A549 (cell line): Measurements from ENCODE around the gene ASB16. TPM values are rescaled to one million over a fixed set of nuclear protein-coding genes. Genes with fewer than 3 reads are reported as not detected.

Source experiments
- ATAC-seq, 2 experiments: fragments of 200-7000 bp in 1 of 2; fragments of >200 bp in 1 of 2; cut with Nextera tagmentation in 1 of 2; cut with Tn5 transposase in 1 of 2; 3 replicates each; pipeline versions ENCODE4 v1.8.0 to v1.9.1; 2018 to 2020; ENCODE audit warnings: mild to moderate bottlenecking in 1 of 2, moderate library complexity in 1 of 2
- CTCF ChIA-PET: fragments of 300-600 bp; sonication (Branson Sonifier 250); formaldehyde crosslinking; extraction: SDS; loops from one replicate; lab custom pipeline; 2021; ENCODE audit warnings: antibody characterized with exemption, inconsistent platforms; lab: Yijun Ruan, JAX
- POLR2A ChIA-PET: fragments of 350-600 bp; formaldehyde crosslinking; extraction: SDS; loops from one replicate; lab custom pipeline; 2021; ENCODE audit warnings: antibody characterized with exemption, inconsistent platforms; lab: Yijun Ruan, JAX
- DNase-seq, 2 experiments: peaks; one replicate each; pipeline versions ENCODE4 v3.0.0 to v3.0.0-alpha.2; 2011 to 2016; ENCODE audit warnings: low read depth in 1 of 2, low spot score in 1 of 2
- FAIRE-seq: peaks from 2 replicates; lab custom pipeline; 2011; peaks lifted over from hg19 to GRCh38; lab: Jason Lieb, UNC
- H3K27ac ChIP-seq, 2 experiments: fragments of >200 bp; sonication (Bioruptor Twin); formaldehyde crosslinking; 3 replicates each; pipeline ENCODE4 v1.5.1; 2016 to 2017
- H3K4me1 ChIP-seq: fragments of >200 bp; sonication (Bioruptor Twin); formaldehyde crosslinking; 3 replicates; pipeline ENCODE4 v1.6.1; 2016
- H3K4me2 ChIP-seq: fragments of >200 bp; sonication (Bioruptor Twin); formaldehyde crosslinking; 3 replicates; pipeline ENCODE4 v1.6.1; 2016
- H3K4me3 ChIP-seq: fragments of >200 bp; sonication (Bioruptor Twin); formaldehyde crosslinking; 3 replicates; pipeline ENCODE4 v1.5.1; 2016
- H3K9me3 ChIP-seq: fragments of >200 bp; sonication (Bioruptor Twin); formaldehyde crosslinking; 3 replicates; pipeline ENCODE4 v1.6.1; 2016
- ATOH8 ChIP-seq: fragments of 250-450 bp; sonication (Bioruptor Pico); IDR thresholded peaks from 2 replicates; pipeline ENCODE4 v1.5.0; 2020; ENCODE audit warnings: low read depth, mild to moderate bottlenecking, moderate library complexity
- BHLHE40 ChIP-seq: IDR thresholded peaks from 2 replicates; pipeline ENCODE4 v1.6.1; 2012; ENCODE audit warnings: low read depth, low read length, inconsistent platforms
- CBX8 ChIP-seq: fragments of 200-600 bp; sonication (generic); IDR thresholded peaks from 2 replicates; pipeline ENCODE4 v1.6.1; 2016
- CHD2 ChIP-seq: fragments of 150-350 bp; IDR thresholded peaks from 2 replicates; pipeline ENCODE4 v1.6.1; 2014; ENCODE audit warnings: low read length; ENCODE audit not compliant: partially characterized antibody
- EHF ChIP-seq: fragments of 250-450 bp; sonication (Bioruptor Pico); IDR thresholded peaks from 2 replicates; pipeline ENCODE4 v1.5.0; 2020; ENCODE audit warnings: mild to moderate bottlenecking
- EHMT2 ChIP-seq: fragments of 200-600 bp; sonication (generic); IDR thresholded peaks from 2 replicates; pipeline ENCODE4 v1.6.1; 2016; ENCODE audit warnings: antibody characterized with exemption, low read depth, mild to moderate bottlenecking, moderate library complexity
- ELK1 ChIP-seq: fragments of 150-350 bp; IDR thresholded peaks from 2 replicates; pipeline ENCODE4 v1.6.1; 2014; ENCODE audit warnings: low read depth, mild to moderate bottlenecking, low read length
- EP300 ChIP-seq, 2 experiments: fragments of >200 bp; sonication (Bioruptor Twin); formaldehyde crosslinking; IDR thresholded peaks; 2 replicates in 1 of 2; 3 replicates in 1 of 2; pipeline ENCODE4 v1.6.1; 2016 to 2017
- FOXS1 ChIP-seq: fragments of 250-450 bp; sonication (Bioruptor Pico); IDR thresholded peaks from 2 replicates; pipeline ENCODE4 v1.5.0; 2020; ENCODE audit warnings: mild to moderate bottlenecking, moderate library complexity
- HEYL ChIP-seq: fragments of 250-450 bp; sonication (Bioruptor Pico); IDR thresholded peaks from 2 replicates; pipeline ENCODE4 v1.8.0; 2021; ENCODE audit warnings: mild to moderate bottlenecking, moderate library complexity
- HMGXB4 ChIP-seq: fragments of 250-450 bp; sonication (Bioruptor Pico); IDR thresholded peaks from 2 replicates; pipeline ENCODE4 v1.5.0; 2021; ENCODE audit warnings: mild to moderate bottlenecking, moderate library complexity, borderline replicate concordance
- HOXA7 ChIP-seq: fragments of 250-450 bp; sonication (Bioruptor Pico); IDR thresholded peaks from 2 replicates; pipeline ENCODE4 v1.5.0; 2020; ENCODE audit warnings: mild to moderate bottlenecking, moderate library complexity
- HOXB5 ChIP-seq: fragments of 250-450 bp; sonication (Bioruptor Pico); IDR thresholded peaks from 2 replicates; pipeline ENCODE4 v1.5.0; 2020; ENCODE audit warnings: mild to moderate bottlenecking, moderate library complexity
- JUNB ChIP-seq: fragments of >200 bp; sonication (Bioruptor Twin); formaldehyde crosslinking; IDR thresholded peaks from 2 replicates; pipeline ENCODE4 v1.6.1; 2016
- KDM1A ChIP-seq: fragments of 200-600 bp; sonication (generic); IDR thresholded peaks from 2 replicates; pipeline ENCODE4 v1.6.1; 2016; ENCODE audit warnings: low read depth, mild to moderate bottlenecking
- MAFK ChIP-seq: fragments of 450-650 bp; IDR thresholded peaks from 2 replicates; pipeline ENCODE4 v1.6.1; 2014; ENCODE audit not compliant: partially characterized antibody
- MAX ChIP-seq: IDR thresholded peaks from 2 replicates; pipeline ENCODE4 v1.6.1; 2012
- MAZ ChIP-seq: fragments of 150-350 bp; IDR thresholded peaks from 2 replicates; pipeline ENCODE4 v1.6.1; 2014; ENCODE audit warnings: antibody characterized with exemption, low read depth, low read length, borderline replicate concordance
- MYC ChIP-seq: IDR thresholded peaks from 2 replicates; pipeline ENCODE4 v1.6.1; 2012; ENCODE audit warnings: mild to moderate bottlenecking, inconsistent platforms, low read length, improper control_type of control experiment, borderline replicate concordance
- NFE2L2 ChIP-seq: fragments of 150-350 bp; conservative IDR thresholded peaks from 2 replicates; pipeline ENCODE4 v1.6.1; 2014; ENCODE audit warnings: low read length
- NPAS2 ChIP-seq: fragments of 250-450 bp; sonication (Bioruptor Pico); IDR thresholded peaks from 2 replicates; pipeline ENCODE4 v1.8.0; 2022; ENCODE audit warnings: mild to moderate bottlenecking, moderate library complexity, borderline replicate concordance
- PHF8 ChIP-seq: fragments of 200-600 bp; sonication (generic); IDR thresholded peaks from 2 replicates; pipeline ENCODE4 v1.6.1; 2016; ENCODE audit warnings: low read depth, mild to moderate bottlenecking, antibody characterized with exemption, moderate library complexity, borderline replicate concordance
- POLR2A ChIP-seq: IDR thresholded peaks from 2 replicates; pipeline ENCODE4 v1.6.1; 2012; ENCODE audit warnings: mild to moderate bottlenecking, low read length
- RARB ChIP-seq: fragments of 250-450 bp; sonication (Bioruptor Pico); IDR thresholded peaks from 2 replicates; pipeline ENCODE4 v1.8.0; 2021; ENCODE audit warnings: mild to moderate bottlenecking, moderate library complexity
- SMC3 ChIP-seq: fragments of >200 bp; sonication (Bioruptor Twin); formaldehyde crosslinking; IDR thresholded peaks from 3 replicates; pipeline ENCODE4 v1.6.1; 2018; ENCODE audit warnings: inconsistent platforms
- TFCP2L1 ChIP-seq: fragments of 250-450 bp; sonication (Bioruptor Pico); IDR thresholded peaks from 2 replicates; pipeline ENCODE4 v1.5.0; 2021; ENCODE audit warnings: mild to moderate bottlenecking
- TP53 ChIP-seq: fragments of 250-450 bp; sonication (Bioruptor Pico); IDR thresholded peaks from 2 replicates; pipeline ENCODE4 v1.5.0; 2021; ENCODE audit warnings: mild to moderate bottlenecking, moderate library complexity
- WGBS: methylation state at CpG from one replicate; pipeline ENCODE4 v1.1.6; 2017; ENCODE audit errors: missing lambda C conversion rate; 5-methylcytosine and 5-hydroxymethylcytosine counted together
- polyA plus RNA-seq, 4 experiments: library from polyadenylated mRNA; depleted of rRNA in 3 of 4; stranded (reverse); fragments of >200 nt; fragmentation: RNase III in 1 of 4; extraction: RNeasy Plus Mini Kit Qiagen cat#74134 plus additional on column Dnase treatment in 1 of 4; gene quantifications; 2 replicates in 3 of 4; 3 replicates in 1 of 4; pipeline ENCODE4 v1.2.3, GENCODE V29; 2011 to 2017
- TF ChIP-seq, protein P1 (sequence below): fragments of 450-650 bp; IDR thresholded peaks from 2 replicates; pipeline ENCODE4 v1.6.1; 2014; ENCODE audit warnings: antibody characterized with exemption
- TF ChIP-seq, protein P2 (sequence below): IDR thresholded peaks from 2 replicates; pipeline ENCODE4 v1.6.1; 2012; ENCODE audit warnings: low read depth, borderline replicate concordance
- TF ChIP-seq, protein P3 (sequence below): fragments of 200-600 bp; sonication (generic); IDR thresholded peaks from 2 replicates; pipeline ENCODE4 v1.6.1; 2016; ENCODE audit warnings: antibody characterized with exemption, mild to moderate bottlenecking, moderate library complexity

ASB16 gene
- polyA plus RNA-seq, 2 of the 4 experiments (the other 2 are of a cell fraction): 0.15 TPM; not detected in 1

DNA sequence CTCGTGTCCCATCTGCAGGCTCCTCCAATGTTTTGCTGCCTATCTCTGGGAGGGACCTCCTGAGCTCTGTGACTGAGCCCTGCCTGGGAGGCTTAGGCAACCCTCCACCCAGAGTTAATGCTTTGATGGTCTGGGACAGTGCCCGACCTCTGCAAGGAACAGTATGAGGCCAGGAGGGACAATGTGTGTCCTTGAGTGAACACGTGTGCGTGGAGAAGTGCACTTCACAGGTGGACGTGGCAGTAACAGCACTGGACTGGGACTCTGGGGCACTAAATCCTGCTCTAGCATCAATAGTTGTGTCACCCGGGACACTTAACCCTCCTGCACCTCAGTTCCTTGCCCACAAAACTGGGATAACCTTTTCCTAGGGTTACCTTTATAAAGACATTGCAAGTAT is 44.4 kb downstream of the ASB16 start:
- ChIA-PET POLR2A (no interaction called here), CTCF (interaction anchor here (1.0 to 10.7 kb wide), 8 partner anchors 9 to 136 kb away, joined by 3 to 246 read pairs (median 8); partner anchors contain the start of gene GRN)
- Histone ChIP-seq H3K4me1 (peaks cover 20% of the 10 kb centered on the region), H3K4me3 (no peak overlapping the region), H3K4me2 (no peak overlapping the region), H3K27ac (no peak overlapping the region), H3K9me3 (no peaks in the 10 kb centered on the region)
- FAIRE-seq (no peak), DNase-seq (no peak), ATAC-seq (no peak)
- TF ChIP-seq HOXB5 (CRISPR knock-in tag) (no peak), TP53 (no peak), FOXS1 (CRISPR knock-in tag) (no peak), RARB (CRISPR knock-in tag) (no peak), ELK1 (no peak), JUNB (no peak), EHMT2 (no peak), PHF8 (no peak), HOXA7 (CRISPR knock-in tag) (no peak), SMC3 (no peak), MAX (no peak), MAZ (no peak), HEYL (no peak)
- TF ChIP-seq, protein P1, sequence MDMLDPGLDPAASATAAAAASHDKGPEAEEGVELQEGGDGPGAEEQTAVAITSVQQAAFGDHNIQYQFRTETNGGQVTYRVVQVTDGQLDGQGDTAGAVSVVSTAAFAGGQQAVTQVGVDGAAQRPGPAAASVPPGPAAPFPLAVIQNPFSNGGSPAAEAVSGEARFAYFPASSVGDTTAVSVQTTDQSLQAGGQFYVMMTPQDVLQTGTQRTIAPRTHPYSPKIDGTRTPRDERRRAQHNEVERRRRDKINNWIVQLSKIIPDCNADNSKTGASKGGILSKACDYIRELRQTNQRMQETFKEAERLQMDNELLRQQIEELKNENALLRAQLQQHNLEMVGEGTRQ: no peak
- TF ChIP-seq, protein P2, sequence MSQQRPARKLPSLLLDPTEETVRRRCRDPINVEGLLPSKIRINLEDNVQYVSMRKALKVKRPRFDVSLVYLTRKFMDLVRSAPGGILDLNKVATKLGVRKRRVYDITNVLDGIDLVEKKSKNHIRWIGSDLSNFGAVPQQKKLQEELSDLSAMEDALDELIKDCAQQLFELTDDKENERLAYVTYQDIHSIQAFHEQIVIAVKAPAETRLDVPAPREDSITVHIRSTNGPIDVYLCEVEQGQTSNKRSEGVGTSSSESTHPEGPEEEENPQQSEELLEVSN: no peak
- TF ChIP-seq, protein P3, sequence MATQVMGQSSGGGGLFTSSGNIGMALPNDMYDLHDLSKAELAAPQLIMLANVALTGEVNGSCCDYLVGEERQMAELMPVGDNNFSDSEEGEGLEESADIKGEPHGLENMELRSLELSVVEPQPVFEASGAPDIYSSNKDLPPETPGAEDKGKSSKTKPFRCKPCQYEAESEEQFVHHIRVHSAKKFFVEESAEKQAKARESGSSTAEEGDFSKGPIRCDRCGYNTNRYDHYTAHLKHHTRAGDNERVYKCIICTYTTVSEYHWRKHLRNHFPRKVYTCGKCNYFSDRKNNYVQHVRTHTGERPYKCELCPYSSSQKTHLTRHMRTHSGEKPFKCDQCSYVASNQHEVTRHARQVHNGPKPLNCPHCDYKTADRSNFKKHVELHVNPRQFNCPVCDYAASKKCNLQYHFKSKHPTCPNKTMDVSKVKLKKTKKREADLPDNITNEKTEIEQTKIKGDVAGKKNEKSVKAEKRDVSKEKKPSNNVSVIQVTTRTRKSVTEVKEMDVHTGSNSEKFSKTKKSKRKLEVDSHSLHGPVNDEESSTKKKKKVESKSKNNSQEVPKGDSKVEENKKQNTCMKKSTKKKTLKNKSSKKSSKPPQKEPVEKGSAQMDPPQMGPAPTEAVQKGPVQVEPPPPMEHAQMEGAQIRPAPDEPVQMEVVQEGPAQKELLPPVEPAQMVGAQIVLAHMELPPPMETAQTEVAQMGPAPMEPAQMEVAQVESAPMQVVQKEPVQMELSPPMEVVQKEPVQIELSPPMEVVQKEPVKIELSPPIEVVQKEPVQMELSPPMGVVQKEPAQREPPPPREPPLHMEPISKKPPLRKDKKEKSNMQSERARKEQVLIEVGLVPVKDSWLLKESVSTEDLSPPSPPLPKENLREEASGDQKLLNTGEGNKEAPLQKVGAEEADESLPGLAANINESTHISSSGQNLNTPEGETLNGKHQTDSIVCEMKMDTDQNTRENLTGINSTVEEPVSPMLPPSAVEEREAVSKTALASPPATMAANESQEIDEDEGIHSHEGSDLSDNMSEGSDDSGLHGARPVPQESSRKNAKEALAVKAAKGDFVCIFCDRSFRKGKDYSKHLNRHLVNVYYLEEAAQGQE: no peak
- 95% methylated on average over 6 of the region's 6 CpGs for WGBS

- Histone ChIP-seq H3K4me2 (no peak overlapping the region), H3K9me3 (no peaks in the 10 kb centered on the region), H3K4me3 (no peak overlapping the region), H3K27ac (no peak overlapping the region), H3K4me1 (peaks cover 11% of the 10 kb centered on the region)
- POLR2A ChIA-PET: no interaction called here
- DNase-seq: no peak
- no peak for FAIRE-seq
- ATAC-seq: no peak
- 93% methylated on average over 5 of the region's 5 CpGs for WGBS
- CTCF ChIA-PET: interaction anchor here (1.1 to 11.1 kb wide), 7 partner anchors 7 to 151 kb away, joined by 3 to 246 read pairs (median 9); partner anchors contain the start of gene GRN
- no peak for TF ChIP-seq TFCP2L1 (CRISPR knock-in tag)
- no peak for TF ChIP-seq POLR2A
- no peak for TF ChIP-seq EHF (CRISPR knock-in tag)
- TF ChIP-seq MAFK: no peak
- TF ChIP-seq BHLHE40: no peak
- TF ChIP-seq CHD2: no peak
- TF ChIP-seq NPAS2: no peak
- no peak for TF ChIP-seq EP300 (IDR thresholded peaks at IDR 0.05)
- TF ChIP-seq NFE2L2: no peak
- no peak for TF ChIP-seq CBX8
- TF ChIP-seq MYC: no peak
- TF ChIP-seq KDM1A: no peak
- no peak for TF ChIP-seq ATOH8 (CRISPR knock-in tag)
- TF ChIP-seq HMGXB4 (CRISPR knock-in tag): no peak
Observed at GRCh38 chr17:44216173-44216572, 45.7 kb downstream of the ASB16 start.
